Activated effector memory CD4-positive, alpha-beta T cell treated with Interleukin-2 at 50 U/mL for 16 hours (primary cell): ENCODE measurements around the gene DLGAP1.
A peak's percentile ranks its signal among the peaks of the same experiment; 100 is the strongest.

Experiments used
- DNase-seq: peaks from one replicate; pipeline ENCODE4 v3.0.0-alpha.2; 2020

Gene DLGAP1

DNA sequence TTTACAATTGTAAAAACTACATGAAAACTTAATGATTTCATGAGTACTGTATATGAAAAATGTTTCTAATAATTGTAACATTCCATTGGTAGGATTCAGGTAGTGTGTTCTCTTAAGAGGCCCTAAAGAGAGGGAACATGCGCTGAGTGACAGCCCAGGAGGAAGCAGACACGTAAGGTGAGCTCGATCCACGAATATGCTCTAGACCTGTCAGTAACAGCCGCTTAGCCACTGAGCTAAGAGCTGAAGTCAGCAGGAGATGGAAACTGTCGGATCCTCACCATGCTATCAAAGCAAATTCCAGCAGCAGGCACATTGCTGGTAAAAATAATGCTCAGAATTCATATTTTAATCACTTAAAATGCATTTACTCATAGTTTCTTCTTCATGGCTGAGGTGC, 658.7 kb downstream of the DLGAP1 start:
- DNase-seq: no peak

DNA sequence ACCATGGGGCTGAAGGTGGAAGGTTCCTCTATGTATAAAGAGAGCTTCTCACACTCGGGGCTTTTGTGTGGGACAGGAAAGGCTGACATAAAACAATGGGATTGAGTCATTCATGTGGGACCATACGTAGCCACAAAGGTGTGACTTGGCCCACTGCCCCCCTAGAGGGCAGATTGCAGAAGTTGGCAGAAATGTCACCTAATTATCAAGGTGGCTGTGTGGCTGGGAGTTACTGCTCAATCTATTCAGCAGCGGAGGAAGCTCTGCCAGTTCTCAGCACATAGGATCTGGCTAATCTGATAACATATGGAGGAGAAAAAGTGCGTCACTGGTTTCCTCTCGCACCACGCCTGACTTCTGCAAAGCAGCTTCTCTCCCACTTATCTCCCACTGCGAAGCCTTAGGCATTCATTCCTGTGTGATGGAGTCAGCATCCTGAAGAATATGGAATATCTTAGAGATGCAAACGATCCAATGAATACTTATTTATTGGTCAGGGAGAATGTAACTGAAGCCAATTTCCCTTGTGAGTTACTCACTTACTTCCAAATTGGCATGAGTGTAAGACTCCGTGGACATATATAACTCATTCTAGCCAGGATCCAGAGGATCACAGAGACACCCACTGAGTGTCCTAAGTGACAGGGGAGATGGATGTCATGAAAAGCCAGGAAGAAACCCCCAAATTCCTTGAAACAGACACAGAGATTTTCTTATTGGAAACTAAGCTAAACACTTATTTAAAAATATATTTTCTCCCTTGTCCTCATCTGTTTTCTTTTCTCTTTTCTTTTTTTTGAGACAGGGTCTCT, 660.4 kb downstream of the DLGAP1 start:
- DNase-seq: no peak

DNA sequence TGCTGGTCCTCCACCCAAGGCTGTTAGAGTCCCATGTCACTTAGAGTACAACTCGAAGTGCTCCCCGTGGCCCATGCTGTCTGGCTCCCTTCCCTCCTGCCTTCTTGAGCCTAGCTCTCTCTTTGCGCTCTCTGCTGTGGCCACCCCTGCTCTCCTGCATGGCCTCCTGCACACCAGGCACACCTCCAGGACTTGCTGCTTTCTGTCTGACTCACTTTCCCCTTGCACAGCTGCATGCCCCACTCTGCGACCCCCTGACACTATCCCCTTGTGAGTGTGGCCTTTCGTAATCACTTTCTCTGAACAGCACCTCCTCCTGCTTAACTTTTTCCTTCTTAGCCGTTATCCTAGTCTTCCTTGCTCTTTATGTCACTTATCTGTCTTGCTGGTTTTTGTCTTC, 661.6 kb downstream of the DLGAP1 start:
- DNase-seq: no peak

DNA sequence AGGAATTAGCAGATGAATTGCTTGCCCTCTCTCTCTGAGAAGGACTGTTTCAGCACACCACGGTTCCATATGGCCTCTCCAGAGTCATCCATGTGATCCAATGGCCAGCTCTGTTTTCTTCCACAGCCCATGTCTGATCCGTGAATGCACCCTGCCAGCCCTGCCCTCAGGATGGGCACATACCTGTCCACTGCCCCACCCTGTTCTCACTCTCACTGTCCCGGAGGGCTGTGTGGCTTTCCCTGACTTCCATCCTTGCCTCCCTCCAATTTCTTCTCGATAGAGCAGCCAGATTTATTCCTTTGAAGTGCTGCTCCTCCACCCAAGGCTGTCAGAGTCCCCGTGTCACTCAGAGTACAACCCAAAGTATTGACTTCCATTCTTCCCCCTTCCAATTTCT, 662.0 kb downstream of the DLGAP1 start:
- no peak for DNase-seq

DNA sequence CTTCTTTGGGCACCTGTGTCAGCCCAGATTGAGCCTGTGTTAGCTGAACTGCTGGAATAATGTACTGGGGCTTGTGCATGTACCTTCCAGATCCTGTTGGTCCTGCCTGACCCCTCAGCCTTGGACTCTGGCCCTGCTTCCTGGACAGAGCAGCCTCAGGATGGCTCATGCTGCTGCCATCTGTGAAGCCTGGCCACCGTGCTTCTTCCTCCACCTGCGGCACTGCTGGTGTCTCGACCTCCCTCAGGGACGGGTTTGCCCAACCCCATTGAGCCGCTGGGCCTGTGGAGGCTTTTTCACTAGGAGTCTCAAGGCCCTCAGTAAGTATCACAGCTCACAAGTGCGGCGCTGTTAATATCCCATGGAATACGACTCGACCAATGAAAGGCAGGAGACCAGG, 662.4 kb downstream of the DLGAP1 start:
- no peak for DNase-seq

DNA sequence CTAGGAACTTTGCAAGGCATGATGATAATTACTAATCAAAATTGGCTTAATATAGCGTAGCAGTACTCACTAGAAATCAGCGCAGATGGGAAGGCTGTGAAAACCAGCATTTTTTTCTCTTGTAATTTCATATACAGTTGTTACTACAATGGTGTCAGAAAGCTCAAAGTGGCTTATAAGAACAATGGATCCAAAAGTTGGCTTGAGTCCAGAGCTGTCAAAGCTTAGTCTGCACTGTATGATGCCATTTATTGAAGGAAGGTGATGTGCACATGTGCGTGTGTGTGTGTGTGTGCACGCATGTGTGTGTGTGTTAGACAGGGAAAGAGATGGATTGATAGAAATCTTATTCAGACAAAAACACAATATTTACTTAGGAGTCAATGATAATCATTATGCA, 663.9 kb downstream of the DLGAP1 start:
- DNase-seq: no peak

DNA sequence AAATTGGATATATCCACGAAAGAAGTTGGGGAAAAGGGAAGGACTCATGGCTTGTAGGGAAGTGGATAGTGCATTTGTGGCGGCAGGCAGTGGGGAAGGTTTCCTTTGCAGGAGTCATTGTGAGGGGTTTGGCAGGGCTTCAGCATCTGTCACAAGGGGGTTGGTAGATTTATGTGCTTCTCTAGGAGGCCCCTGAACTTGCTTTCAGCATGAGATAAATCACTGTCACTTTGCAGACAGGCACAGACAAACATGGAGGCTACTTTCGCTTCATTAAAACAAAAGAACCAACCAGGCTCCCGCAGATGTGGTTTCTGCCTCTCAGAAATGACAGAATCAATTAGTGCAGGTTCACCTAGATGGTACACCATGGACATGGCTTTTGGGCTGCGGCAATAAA, 664.4 kb downstream of the DLGAP1 start:
- no peak for DNase-seq

DNA sequence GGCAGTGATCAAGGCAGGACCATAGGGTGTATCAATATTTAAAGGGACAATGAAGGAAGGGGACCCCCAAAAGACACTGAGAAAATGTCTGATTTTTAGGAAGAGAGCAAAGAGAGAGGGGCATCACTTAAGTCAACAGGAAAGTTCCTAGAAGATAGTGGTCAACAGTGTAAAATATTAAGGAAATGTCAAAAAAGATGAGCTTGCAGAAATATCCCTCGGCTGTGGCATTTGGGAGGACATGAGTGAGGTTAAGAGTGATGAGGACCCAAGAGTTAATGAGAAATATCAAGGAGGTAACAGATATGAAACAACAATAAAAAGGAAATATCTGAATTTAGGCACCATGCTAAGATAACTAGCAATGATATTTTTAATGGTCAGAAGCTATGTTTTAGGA, 665.6 kb downstream of the DLGAP1 start:
- DNase-seq: no peak

DNA sequence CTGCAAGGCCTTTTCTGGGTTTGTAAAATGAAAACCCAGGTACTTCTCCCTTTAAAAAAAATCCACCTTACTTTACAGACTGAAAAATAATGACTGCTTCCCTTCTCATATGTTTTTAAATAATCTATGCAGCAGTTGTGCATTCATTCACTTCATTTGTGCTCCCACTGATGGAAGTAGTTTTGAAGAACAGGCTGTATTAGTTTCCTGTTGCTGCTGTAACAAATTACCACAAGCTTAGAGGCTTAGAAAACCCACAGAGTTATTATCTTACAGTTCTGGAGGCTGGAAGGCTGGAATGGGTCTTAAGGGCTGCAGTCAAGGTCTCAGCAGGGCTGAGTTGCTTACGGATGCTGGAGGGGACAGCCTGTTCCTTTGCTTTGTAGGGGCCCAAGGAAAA, 670.2 kb downstream of the DLGAP1 start:
- DNase-seq: no peak

DNA sequence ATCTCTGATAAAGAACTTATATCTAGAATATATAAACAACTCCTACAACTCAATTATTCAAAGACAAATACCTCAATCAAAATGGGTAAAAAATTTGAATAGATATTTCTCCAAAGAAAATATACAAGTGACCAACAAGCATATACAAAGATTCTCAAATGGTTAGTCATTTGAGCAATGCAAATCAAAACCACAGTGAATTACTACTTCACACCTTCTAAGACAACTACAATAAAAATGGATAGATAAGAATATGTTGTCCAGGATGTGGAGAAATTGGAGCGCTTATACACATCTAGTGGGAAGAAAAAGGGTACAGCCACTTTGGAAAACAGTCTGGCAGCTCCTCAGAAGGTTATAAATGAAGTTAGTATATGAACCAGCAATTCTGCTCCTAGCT, 672.2 kb downstream of the DLGAP1 start:
- no peak for DNase-seq

DNA sequence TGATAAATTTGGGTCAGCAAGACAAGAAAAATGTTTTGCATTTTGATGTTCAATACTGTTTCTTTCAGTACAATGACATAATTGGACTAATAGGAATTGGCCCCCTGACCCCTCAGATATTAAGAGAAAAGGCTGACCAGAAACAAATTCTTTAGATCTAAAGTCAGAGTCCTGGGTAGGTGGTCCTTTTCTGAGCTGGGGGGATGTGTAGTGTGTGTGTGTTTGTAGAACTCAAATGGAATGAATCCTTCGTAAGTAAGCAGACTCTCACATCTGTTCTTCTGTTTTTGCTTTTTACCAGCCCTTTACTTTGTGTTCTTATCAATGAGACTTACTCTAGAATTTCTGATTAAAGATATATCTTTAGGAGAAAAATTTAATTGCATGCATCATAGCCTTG, 677.4 kb downstream of the DLGAP1 start:
- no peak for DNase-seq

DNA sequence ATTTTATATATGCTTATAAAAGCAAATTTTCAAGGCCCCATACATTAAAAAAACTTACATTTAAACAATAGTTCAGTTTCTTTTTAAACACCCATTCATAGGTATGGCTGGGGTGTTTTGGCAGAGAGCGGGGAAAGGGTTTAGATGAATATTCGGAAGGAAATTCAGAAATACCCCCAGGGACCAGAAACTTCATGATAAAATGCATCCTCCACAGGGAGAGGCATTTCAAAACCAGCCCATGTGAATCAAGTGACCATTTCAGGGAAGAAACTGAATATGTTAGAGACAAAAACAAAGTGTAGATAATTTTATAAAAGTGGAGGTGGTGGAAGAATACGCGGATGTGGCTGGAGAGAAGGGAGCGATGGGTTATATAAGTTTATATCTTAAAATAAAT, 678.0 kb downstream of the DLGAP1 start:
- DNase-seq: no peak

DNA sequence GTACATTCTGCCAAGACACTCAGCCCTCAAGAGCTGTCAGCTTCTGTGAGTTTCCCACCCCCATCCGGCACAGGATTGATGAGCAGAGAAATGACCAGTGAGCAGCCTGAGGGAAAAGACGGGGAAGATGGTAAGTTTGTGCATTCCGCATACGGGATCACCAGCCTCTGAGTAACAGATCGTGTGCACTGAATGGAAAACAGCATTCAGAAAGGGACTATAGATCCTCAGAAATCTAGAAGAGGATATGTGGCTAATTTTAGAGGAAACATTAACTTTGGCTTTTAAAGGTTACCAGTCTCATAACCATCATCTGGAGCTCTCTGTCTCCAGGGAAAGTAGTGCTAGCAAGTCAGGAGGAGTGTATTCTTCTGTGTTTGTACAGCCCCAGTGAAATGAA, 679.1 kb downstream of the DLGAP1 start:
- no peak for DNase-seq

DNA sequence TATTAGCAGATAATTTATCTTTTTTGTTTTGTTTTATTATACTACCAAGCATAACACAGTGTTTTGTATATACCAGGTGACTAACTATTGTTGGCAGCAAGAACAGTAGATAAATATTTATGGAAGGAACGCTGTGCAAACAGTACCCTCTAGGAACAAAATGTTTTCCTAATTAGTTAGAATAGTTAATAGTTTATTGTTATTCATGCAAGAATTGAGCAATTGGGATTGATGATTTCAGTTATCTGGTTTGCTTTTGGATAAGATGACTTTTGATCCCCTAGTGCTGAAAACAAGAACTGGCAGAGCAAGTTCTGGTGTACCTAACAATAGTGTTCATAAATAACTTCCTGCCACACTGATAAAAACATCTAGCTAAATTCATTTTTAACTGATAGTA, 681.8 kb downstream of the DLGAP1 start:
- DNase-seq: no peak

DNA sequence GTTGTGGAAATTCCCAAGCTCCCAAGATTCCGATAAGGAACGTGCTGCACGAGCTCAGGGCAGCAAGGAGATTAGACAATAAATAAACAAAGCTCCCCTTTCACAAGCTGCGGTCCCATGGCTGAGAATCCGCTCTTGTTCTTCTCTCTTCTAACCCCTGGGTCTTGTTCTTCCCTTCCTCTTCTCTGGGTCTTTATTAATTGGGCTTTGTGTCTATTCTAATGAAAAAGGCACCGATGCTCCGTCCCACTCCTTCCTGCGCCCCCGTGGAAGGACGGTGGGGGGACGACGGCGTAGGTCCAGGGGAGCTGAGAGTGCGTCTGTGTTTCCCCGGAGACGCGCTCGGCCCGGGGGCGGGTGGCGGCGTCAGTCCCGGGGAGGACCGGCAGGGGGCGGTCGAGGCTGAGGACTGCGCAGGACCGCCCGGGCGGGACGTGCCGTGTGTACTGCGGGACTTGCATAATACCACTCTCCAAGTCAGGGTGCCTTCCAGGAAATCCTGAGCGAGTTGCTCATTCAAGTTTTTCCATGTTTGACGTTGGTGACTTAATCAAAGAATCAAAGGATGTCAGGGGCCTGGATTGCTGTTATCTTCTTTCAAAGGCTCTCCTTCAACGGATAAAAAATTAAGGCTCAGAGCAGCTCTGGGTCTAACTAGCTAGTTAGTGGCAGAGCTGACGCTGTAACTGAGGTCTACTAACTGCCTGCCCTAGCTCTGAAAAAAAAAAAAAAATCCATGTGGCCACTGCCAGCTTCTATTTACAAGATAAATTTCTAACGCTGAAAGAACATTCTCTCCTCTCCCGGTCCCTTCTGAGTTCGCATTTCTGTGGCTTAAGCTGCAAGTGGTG, 683.8 kb downstream of the DLGAP1 start:
- DNase-seq: peak; percentile 58

DNA sequence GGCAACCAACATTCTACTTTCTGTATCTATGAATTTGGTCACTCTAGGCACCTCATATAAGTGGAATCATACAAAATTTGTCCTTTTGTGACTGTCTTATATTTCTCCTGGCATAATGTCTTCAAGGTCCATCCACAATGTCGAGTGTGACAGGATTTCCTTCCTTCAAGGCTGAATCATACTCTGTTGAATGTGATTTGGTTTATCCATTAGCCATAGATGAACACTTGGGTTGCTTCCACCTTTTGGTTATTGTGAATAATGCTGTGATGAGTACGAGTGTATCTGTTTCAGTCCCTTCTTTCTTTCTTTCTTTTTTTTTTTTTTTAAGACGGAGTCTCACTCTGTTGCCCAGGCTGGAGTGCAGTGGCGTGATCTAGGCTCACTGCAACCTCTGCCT, 693.8 kb downstream of the DLGAP1 start:
- no peak for DNase-seq

DNA sequence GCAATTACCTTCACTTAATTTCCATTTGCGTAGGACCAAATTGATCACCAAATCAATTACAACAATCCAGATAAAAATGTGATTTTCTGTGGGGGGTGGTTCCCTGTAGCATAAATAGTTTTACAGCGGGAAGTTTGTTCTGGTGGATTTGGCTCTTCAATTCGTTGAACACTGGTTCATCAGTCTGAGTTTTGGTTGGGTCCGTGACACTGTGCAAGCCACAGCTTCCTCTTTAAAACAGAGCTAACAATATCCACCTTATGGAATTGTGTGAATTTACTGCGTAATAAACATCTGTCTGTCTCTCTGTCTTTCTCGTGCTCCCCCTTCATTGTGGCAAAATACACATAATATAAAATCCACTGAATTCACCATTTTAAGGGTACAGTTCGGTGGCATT, 694.4 kb downstream of the DLGAP1 start:
- no peak for DNase-seq

DNA sequence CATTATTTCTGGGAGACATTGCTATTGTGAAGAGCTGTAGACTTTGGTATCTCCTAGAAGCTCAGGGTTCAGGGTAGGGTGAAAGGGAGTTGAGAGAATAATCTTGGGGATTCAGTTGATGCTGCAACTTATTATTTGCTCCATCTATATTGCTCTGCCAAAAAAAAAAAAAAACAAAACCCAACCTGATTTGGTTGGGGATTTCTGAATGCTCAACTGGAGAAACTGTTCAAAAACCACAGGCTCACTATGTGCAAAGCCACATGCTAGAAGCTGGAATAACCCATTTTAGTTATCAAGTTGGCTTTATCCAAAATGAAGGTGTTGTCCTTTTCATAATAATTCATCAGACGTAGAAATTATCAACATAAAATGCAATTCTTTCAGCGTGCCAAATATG, 696.0 kb downstream of the DLGAP1 start:
- no peak for DNase-seq

DNA sequence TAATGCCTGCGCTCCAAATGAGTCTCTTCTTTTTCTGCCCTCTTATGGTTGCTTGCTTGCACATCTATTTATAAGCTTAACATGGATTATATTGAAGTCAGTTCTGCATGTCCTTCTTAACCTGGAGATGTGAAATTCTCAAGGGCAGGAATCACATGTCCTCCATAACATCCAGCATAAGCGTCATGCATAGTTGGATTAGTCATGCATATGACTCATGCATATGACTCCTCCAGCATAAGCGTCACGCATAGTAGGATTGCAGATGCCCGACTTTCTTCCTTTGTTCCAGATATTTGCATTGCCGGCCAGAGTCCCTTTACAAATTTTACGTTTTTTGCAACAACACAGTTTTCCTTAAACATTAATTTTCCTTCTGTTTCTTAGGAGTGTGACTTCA, 696.6 kb downstream of the DLGAP1 start:
- DNase-seq: no peak

DNA sequence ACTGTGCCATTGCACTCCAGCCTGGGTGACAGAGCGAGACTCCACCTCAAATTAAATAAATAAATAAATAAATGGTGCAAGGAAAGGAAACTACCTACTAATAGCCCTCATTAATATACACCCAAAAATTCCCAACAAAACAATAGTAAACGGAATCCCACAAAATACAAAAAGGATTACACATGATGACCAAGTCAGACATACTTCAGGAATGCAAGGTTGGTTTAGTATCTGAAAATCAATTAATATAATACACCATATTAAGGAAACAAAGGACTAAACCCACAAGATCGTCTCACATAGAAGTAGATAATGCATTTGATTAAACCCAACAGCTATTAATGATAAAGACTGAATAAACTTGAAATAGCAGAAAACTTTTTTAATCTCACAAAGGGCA, 697.7 kb downstream of the DLGAP1 start:
- no peak for DNase-seq

DNA sequence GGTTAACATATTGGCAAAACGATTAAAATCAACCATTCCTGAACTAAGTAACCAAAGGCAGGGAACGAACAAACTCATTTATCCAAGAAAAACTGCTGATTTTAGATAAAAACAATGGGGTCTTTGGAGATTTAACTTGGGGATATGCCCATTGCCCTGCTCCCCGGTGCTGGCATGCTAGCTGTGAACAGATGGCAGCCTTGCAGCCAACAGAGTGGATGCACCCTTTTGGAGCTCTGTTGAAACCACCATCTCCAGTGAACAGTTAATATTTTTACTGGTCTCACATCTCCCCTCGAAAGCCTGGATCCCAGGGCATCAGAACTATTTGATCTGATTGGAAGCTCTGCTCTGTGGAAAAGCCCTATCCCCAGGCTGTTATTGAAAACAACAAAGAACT, 702.0 kb downstream of the DLGAP1 start:
- no peak for DNase-seq

DNA sequence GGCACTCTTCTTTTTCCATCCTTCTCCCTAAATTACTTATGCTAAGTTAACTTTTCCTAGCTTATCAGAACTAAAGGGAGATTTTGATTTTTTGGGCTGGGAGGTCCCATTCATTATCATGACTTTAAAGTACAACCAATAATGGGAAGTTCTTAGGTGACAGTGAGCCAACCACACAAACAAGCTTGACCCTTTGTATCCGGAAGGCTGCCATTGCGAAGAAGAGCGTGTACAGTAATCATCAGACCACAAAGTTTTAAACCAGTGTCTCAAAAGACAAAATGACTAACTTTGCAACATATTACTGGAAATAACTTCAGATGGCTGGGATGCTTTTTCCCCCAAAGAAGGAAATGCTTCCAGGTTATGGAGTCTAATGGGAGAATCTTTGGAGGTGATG, 707.0 kb downstream of the DLGAP1 start:
- DNase-seq: no peak

DNA sequence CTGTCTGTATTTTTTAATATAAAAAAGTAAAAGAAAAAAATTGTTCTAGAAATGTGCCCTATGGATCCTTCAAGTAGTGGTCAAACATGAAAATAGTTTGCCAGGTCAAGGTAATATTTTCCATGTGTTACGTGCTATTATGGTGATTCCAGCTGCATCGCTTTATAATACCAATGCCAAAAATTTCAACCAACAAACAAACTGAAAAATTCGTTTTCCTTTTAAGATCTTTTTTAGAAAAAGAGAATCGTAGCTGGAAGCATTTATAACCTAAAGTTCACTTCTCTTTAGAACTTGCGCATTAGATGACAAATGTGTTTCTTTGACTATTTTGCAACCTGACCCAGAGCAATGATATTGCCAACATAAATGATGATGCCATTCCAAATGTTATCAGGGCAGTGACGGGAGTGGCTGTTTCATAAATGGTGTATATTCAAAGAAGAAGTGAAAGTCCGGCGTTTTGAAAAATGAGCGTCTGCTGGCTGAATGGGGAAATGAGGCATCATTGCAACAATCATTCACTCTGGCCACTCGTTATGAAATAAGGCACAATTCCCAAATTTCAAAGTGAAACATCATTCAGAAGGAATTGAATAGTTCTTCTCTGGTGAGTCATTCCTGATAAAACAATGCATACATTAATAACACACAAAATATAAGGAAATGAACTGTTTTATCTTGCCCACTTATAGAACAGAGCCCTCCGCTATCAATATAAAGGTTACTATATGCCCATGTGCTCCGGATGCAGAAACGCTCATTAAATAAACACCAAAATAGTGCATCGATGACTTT, 707.7 kb downstream of the DLGAP1 start:
- DNase-seq: no peak

DNA sequence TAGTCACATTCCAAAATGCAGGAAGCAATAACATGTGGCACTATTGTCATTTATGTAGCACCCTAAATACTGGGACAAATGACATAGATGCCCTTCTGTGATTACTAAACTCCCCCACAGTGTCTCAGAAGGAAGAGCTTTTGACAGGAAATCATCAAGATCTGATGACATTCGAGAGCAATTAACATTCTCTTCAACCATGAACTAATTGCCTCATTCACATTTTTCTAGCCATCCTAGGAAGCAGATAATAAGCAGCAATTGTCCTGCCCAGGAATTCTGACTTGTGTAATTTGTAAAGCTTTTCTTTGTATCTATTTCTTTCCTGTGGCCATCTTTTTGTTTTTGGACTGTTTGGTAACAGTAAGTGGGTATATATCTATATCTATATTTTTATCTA, 712.6 kb downstream of the DLGAP1 start:
- no peak for DNase-seq
